HPDE6-E6E7 (cell line): ENCODE data around the gene CDCP2.
A peak's percentile ranks its signal among the peaks of the same experiment; 100 is the strongest.
"Not testable (repeated sequence)": the region's sequence is repeated elsewhere in the genome, so short reads cannot be mapped to it uniquely, and the experiment has no call there.

Source experiments
- DNase-seq: peaks from one replicate; pipeline ENCODE4 v3.0.0; 2011; ENCODE audit warnings: missing footprints; ENCODE audit errors: extremely low spot score

CDCP2 gene

DNA sequence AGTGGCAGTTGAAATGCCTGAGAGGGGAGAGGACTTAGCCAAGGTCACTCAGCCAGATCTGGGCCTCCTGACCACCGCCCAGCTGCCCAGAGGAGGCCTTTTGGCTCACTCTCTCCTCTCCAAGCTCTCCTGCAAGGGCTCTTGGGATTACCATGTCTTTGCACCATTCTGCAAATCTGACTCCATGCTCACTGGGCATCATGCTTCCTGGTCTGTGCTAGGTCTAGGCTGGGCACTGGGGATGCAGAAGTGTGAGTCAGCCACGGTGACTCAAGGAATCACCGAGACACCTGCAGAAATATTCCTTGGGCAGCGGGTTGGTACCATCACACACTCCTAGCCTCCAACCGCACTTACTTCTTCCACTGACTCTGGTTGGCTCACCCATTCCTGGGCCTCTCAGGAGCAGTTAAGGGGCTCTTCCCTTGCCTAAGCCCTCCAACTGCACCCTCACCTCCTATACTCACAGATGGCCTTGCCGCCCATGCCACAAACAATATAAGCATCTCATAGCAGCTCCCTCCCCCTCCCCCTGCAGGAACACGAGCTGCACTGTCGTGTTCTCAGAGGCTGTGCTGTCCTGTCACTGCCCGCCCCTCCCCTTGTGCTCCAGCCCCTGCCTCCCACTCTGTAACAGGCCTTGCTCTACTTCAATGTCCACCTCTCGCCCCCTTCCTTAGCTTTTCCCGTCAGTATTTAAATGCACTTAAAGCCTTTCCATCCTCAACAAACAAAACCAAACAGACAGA is 34.8 kb downstream of the CDCP2 start:
- peak; percentile 92 for DNase-seq

DNA sequence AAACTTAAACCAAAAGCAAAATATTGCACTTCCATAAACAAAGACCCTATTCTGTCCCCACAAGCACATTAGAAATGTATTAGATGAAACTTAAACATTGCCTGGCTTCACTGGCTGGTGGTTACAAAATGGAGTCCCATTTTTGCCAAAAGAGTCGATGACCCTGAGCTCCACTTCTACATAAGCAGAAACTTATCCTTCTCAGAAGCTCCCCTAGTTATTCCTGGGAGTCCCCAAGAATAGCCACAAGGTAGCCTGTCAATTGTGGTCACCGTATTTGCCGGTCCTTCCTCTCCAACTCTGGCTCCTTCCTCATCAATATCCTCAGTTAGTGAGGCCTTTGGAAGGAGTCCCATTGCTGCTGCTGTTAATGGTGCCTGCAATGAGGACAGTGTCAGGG is 37.3 kb downstream of the CDCP2 start:
- DNase-seq = no peak

DNA sequence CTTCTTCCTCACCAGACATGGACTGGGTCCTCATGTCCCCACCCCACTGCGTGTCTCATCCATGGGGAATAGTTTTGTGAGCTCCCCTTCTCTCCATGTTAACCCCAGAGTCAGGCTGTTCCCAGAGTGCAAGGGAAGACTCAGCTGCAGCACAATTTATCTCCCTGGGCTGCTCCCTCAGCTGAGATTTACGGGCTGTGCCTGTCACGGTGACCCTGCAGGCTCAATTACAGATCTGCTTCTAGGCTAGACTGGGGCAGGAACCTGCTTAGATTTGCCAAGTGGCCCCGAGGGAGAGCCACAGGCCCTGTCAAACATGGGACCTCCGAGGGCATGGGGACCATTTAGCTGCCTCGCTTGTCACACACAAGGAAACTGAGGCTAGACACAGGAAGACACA is 37.8 kb downstream of the CDCP2 start:
- DNase-seq = no peak

DNA sequence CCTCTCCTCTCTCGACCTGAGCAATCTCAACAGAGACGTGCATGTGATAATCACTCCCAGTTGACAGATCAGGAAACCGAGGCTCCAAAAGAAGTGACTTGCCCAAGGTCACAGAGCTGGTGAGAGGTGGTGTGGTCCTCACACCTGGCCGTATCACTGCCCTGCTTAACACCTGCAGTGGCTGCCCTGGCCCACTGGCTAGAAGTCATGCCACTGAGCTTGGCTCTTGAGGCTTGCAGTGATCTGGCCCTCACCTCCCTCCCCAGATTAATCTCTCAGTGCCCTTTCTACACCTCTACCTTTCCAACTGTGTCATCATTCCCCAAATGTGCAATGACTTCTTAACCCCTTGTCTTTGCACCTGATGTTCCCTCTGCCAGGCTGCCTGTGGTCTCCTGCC is 38.8 kb downstream of the CDCP2 start:
- no peak for DNase-seq

DNA sequence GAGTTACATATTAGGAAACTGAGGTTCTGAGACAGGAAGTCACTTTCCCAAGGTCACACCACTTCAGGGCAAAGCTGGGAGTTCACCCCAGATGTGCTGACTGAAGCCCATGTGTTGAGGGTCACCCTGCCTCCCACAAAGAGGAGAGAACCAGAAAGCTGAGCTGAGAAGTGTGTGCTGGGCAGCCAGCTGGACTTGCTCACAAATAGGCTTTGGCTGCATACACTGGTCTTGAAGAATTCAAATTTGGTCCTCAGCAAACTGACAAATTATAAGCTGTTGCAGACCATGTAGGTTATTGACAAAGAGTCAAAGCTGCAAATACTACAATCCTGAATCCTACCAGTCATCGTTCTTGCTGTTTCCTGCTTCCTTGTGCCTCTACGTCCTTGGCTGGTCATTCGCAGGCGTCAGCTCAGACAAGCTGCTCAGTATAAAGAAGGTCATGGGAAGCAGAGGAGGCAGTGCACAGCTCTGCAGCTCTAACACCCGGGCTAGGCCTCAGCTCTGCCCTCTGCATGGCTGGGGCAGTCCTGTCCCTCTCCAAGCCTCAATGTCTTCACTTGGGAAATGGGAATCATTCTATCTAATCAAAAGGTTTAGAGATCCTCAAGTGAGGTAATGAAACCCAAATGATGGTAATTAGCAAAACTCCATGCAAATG is 40.0 kb downstream of the CDCP2 start:
- DNase-seq = no peak

DNA sequence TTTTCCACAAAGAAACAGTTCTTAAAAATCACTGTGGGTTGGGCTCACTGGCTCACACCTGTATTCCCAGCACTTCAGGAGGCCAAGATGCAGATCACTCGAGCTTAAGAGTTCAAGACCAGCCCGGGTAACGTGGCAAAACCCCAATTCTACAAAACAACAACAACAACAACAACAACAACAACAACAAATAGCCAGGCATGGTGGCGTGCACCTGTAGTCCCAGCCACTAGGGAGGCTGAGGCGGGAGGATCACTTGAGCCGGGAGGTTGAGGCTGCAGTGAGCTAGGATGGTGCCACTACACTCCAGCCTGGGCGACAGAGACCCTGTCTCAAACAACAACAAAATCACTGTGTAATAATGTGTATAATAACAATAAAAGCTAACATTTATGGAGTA is 40.8 kb downstream of the CDCP2 start:
- DNase-seq = no peak

DNA sequence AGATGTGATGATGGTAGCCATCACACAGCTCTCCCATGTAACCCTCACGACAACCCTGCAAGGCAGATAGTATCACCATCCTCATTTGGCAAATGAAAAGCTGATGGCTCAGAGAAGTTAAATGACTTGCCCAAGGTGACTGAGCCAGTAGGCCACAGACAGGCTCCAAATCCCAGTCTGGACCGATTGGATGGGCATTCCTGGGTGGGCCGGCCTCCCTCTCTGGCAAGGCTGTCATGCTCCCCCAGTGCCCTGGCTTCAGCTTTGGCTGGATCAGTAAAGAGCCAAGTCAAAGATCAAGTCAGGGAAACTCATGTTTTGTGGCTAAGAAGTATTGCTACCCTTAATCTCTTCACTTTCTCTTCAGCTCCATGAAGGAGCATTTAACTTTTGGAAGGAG is 41.2 kb downstream of the CDCP2 start:
- no peak for DNase-seq

DNA sequence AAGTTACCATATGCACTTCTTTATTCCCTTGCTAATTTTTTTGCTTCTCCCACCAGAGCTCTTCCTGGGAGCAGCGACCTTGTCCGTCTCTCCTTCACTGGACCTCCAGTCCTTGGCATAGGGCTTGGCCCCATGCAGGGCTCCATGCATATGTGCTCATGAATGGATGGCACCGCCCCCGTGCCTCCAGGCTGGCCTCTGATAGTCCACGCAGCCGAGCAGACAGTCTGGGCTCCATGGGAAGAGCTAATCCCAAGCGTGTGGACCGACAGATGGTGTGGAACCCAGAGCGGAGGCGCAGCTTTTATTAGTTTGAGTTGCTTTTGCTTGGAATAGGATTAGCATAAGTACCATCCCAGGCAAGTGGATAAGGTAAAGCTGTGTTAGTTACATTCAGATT is 41.8 kb downstream of the CDCP2 start:
- DNase-seq = no peak

DNA sequence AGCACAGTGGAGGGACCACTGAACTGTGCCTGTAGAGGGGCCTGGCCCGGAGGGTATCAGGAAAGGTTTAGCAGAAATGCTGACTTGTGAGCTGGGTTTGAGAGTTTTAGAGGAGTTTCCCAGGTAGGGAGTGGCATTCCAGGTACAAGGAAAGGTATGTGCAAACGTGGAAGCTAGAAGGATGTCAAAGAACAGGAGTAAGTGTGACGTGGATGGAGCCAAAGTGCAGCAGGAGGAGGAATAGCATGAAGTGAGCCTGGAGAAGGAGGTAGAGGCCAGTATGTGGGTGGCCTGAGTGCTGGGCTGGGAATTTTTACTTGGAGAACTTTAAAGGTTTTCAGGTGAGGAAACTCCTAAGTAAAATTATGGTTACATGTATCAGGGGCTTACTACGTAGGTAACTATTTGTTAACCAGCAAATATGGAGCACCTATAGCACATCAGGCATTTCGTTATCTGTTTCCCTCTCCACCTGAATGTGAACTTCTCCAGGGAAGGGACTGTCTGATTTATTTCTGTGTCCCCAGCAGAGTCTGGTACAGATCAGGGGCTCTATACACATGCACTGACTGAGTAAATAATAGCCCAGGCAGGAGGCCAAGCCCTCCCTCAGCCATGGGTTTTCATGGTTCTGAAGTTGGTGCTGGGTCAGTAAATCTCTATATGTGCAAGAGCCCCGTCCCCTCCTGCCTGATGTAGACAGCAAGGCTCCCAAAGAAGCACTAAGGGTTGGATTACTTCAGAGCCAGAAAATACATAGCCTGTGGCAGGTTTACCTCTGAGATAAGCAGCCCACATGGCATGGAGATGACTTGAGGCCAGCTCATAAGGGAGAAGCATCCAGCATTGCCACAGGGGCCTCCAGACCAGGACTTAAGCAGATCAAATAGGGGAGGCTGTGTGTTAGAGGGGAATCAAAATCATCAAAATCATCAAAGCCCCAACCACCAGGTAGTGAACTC is 43.4 kb downstream of the CDCP2 start:
- no peak for DNase-seq

DNA sequence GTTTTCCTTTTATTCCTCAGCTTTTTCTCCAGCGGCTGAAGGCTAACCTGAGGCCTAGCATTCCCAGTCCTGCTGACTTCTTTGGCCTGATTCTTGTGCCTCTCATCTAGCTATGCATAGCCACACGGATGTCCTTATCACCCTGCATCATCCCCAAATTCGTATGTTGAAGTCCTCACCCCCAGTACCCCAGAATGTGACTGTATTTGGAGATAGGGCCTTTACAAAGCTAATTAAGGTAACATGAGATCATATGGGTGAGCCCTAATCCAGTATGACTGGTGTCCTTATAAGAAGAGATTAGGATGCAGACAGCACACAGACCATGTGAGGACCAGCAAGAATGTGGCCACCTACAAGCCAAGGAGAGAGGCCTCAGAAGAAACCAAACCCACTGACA is 44.6 kb downstream of the CDCP2 start:
- no peak for DNase-seq

DNA sequence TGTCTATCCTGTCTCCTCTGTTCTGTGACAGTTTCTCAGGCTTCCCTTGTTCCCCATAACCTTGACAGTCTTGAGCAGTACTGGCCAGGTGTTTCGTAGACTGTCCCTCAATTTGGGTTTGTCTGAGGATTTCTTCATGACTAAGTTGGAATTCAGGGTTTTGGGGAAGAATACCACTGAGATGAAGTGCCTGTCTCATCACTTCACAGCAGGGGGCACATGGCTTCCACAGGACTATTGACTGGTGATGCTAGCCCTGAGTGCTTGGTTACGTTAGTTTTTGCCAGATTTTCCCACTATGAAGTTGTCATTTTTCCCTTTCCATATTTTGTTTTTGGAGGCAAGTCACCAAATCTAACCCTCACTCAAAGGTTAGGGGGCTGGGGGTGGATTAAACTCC is 45.7 kb downstream of the CDCP2 start:
- DNase-seq = no peak

DNA sequence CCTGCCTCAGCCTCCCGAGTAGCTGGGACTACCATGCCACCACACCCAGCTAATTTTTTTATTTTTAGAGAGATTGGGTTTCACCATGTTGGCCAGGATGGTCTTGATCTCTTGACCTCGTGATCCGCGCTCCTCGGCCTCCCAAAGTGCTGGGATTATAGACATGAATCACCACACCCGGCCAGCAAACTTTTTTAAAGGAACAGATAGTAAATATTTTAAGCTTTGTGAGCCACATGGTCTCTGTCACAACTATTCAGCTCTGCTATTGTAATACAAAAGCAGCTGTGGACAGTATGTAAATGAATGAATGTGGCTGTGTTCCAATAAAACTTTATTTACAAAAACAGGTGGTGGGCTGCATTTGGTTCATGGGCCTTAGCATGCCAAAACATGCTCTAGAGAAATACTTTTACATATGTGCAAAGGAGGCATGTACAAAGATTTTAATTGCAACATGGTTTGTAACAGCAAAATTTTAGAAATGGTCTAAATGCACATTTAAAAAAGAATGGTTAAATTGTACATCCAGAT is 47.0 kb downstream of the CDCP2 start:
- no peak for DNase-seq

DNA sequence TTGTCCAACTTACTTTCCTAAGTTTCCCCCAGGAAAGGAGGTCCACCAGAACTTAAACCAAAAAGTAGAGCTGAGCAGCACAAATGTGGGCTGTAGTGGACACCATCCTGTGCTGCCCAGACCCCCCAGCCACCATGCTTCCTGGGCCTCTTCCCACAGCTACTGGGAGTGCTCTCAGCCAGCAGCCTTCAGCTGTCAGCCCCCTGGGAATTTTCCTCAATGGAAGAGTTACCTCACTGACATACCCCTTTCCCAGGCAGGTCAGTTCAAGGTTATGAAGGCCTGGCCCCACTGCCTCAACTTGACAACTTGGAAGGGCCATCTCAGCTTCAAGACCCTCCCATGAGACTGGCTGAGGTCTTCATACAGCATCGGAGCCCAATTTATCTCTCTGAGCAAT is 47.7 kb downstream of the CDCP2 start:
- DNase-seq = no peak

DNA sequence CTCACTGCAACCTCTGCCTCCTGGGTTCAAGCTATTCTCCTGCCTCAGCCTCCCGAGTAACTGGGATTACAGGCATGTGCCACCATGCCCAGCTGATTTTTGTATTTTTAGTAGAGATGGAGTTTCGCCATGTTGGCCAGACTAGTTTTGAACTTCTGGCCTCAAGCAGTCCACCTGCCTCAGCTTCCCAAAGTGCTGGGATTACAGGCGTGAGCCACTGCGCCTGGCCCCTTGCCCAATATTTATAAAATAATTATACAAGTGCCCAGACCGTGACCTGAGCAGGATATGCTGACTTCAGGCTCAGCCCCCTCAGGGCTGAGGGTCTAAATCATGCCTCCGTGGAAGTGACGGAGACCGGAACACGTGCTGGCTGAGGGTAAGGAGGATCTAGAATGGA is 48.2 kb downstream of the CDCP2 start:
- not testable (repeated sequence) for DNase-seq

DNA sequence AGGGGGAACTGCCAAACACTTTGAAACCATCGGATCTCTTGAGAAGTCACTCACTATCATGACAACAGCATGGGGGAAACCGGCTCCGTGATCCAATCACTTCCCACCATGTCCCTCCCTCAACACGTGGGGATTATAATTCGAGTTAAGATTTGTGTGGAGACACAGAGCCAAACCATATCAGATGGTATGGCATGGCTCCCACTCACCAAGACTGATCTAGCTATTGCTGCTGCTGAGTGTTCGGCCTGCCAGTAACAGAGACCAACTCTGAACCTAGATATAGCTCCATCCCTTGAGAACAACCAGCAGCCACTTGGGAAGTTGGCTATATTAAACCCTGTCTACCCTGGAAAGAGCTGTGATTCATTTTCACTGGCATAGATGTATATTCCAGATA is 49.4 kb downstream of the CDCP2 start:
- no peak for DNase-seq

DNA sequence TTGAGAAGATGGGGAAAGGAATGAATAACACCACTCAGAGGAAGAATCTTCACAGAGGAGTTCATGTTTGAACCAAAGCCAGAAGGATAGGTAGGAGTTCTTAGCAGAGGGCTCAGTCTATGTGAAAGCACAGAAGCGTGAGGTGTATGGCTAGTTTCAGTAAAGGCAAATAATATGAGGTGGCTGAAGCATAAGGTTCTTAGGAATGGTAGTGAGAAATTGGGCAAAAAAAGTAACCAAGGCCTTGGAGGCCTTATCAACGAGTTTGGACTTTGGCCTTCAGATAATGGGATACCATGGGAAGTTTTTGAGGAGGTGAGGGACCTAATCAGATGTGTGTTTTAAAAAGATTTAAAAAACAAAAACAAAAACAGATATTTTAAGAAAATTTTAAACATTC is 52.3 kb downstream of the CDCP2 start:
- no peak for DNase-seq

DNA sequence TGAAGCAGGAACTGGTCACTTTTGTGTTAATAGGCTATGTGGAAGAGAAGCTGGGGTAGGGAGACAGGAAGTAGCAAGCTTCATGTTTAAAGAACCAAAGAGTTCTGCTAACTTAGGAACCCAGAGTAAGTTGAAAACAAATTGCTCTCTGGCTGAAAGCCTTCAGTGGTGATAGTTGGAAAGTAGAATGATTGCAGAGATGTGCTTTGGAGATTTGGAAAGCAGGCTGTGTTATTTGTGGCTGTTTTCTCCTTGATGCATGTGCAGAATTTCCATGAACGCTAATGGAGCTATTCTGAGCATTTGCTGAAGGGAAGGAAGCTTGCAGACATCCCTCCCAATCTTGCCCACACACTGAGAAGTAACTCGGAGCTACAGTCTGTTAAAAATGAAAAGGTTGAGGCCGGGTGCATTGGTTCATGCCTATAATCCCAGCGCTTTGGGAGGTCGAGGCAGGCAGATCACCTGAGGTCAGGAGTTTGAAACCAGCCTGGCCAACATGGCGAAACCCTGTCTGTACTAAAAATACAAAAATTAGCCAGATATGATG is 53.7 kb downstream of the CDCP2 start:
- DNase-seq = no peak

DNA sequence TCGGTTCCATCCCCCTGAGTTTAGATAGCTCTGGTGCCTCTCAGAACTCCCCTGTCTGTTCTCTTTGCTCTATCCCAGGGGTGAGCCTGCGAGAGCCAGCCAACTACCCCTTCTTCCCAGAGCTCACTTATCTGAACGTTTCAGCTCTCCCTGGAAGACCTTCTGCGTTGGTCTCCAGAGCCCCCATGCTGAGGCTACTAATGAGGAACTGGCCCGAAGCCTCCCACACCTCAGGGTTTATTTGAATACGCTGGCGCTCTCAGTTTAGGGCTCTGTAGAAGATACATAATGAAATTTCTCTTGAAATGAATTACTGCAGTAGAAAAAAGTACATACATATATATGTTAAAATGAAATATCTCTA is 55.9 kb downstream of the CDCP2 start:
- DNase-seq = no peak

DNA sequence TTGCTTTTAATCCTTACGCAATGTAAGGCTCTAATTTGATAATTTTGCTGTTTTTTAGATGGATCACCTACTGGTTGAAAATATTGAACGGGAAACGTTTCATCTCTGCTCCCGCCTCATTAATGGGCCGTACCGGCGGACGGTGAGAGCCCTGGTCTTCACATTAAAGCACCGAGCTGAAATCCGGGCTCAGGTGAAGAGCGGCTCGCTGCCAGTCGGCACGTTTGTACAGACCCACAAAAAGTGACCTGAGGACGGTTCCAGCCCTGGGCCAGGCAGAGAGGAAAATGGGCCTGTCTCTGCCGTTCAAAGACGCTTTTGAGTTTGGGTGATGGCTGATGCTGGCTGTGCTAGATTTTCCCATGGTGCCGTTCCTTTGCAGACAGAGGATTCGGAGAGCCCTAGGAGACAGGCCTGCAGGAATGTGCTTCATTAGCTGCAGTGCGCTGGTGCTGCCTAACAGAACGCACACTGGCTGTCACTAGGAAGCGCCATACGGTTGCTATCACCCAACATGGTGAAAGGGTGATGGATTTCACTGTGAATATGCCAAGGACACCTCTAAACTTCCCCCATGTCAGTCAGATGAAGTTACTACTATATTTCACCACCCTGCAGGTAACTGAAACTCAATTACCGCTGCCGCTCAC is 56.4 kb downstream of the CDCP2 start:
- no peak for DNase-seq

DNA sequence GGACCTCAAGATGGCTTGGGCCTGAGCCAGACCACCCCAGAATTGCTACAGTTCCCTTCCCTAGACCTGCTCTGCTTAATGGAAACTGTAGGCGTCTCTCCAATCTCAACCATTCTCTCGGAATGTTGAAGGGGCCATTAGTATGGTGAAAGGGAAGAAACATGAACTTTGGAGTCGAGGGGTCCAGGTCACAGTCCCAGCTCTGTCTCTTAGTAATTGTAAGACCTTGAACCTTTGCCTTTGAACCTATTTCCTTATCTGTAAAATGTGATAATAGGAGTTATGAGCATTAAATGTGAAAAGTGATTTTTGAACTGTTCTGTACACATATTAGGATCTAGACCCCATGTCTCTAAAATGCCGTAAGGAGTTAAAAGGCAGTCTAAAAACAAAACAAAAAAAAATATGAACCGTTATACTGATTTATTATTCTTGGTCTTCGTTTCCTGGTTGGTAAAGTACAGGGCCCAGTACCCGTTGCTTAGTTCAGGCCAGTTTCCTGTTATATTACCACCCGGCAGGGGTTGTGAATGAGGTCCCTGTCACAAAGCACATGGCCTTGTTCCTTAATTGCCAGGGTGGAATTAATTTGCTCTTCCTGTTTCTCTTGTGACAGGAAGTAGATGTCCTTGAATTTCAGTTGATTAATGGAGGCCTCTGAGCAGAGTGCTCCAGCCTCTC is 57.1 kb downstream of the CDCP2 start:
- DNase-seq = no peak

DNA sequence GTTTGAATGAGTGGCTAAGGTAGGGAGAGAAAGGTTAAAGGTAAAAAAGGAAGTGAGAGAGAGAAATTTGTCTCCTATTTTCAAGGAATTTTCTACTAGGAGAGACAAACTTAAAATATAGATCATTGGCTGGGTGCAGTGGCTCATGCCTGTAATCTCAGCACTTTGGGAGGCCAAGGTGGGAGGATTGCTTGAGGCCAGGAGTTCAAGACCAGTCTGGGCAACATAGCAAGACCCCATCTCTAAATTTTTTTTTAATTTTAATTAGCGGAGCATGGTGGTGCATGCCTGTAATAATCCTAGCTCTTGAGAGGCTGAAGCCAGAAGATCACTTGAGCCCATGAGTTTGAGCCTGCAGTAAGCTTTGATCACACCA is 58.1 kb downstream of the CDCP2 start:
- DNase-seq = not testable (repeated sequence)
